ENCODE data around the gene KRTAP5-10. TPM values are rescaled to one million over a fixed set of nuclear protein-coding genes. Genes with fewer than 3 reads are reported as not detected.
"Not testable (repeated sequence)": the region's sequence is repeated elsewhere in the genome, so short reads cannot be mapped to it uniquely, and the experiment has no call there.

Gene KRTAP5-10
- total and polyA plus RNA-seq, 12 donors = 0.06 to 0.48 (median 0.27) TPM; not detected in 9

DNA sequence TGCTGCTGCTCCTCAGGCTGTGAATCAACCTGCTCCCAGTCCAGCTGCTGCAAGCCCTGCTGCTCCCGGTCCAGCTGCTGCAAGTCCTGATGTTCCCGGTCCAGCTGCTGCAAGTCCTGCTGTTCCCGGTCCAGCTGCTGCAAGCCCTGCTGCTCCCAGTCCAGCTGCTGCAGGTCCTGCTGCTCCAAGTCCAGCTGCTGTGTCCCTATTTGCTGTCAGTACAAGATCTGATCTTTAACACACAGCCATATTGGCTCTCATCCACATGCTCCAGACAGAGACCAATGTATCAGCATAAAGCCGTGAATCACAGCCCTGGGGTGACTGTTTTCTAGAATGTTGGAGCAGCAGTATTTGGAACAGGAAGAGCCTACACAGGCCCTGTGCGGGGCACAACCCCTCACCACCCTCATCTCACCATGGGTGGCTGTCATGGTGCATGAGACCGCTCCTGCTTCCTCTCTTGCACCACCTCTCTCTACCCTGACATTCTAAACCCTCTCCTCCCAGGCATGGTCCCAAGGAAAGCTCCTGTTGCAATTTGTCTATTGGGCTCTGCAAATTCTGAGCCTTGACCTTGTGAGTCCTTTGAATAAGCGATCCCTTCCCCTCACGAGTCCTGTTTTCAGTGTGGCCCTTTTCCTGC lies 3.5 kb downstream of the KRTAP5-10 start:
- no peak overlapping the region for H3K27ac ChIP-seq
- peaks cover 3% of the 10 kb centered on the region for H3K27me3 ChIP-seq
- TF ChIP-seq, protein P1, sequence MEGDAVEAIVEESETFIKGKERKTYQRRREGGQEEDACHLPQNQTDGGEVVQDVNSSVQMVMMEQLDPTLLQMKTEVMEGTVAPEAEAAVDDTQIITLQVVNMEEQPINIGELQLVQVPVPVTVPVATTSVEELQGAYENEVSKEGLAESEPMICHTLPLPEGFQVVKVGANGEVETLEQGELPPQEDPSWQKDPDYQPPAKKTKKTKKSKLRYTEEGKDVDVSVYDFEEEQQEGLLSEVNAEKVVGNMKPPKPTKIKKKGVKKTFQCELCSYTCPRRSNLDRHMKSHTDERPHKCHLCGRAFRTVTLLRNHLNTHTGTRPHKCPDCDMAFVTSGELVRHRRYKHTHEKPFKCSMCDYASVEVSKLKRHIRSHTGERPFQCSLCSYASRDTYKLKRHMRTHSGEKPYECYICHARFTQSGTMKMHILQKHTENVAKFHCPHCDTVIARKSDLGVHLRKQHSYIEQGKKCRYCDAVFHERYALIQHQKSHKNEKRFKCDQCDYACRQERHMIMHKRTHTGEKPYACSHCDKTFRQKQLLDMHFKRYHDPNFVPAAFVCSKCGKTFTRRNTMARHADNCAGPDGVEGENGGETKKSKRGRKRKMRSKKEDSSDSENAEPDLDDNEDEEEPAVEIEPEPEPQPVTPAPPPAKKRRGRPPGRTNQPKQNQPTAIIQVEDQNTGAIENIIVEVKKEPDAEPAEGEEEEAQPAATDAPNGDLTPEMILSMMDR (IDR thresholded peaks at IDR 0.05) = no peak
- TF ChIP-seq POLR2A (IDR thresholded peaks at IDR 0.05) = no peak
- H3K4me3 ChIP-seq = no peak overlapping the region
- H3K36me3 ChIP-seq (replicated peaks in 1 of 2) = no peaks in the 10 kb centered on the region
- DNase-seq = peak in 6 of 7 donors; percentile 25 to 63 (median 40)
- 32 to 61% (median 53%) methylated on average over 7 to 8 of the region's 8 CpGs for WGBS, 4 donors
- no peaks in the 10 kb centered on the region for H3K9me3 ChIP-seq (replicated peaks in 1 of 3)
- H3K4me1 ChIP-seq (replicated peaks in 1 of 2) = no peaks in the 10 kb centered on the region
- intact Hi-C loops (cut with DNase I) = no loop called here

DNA sequence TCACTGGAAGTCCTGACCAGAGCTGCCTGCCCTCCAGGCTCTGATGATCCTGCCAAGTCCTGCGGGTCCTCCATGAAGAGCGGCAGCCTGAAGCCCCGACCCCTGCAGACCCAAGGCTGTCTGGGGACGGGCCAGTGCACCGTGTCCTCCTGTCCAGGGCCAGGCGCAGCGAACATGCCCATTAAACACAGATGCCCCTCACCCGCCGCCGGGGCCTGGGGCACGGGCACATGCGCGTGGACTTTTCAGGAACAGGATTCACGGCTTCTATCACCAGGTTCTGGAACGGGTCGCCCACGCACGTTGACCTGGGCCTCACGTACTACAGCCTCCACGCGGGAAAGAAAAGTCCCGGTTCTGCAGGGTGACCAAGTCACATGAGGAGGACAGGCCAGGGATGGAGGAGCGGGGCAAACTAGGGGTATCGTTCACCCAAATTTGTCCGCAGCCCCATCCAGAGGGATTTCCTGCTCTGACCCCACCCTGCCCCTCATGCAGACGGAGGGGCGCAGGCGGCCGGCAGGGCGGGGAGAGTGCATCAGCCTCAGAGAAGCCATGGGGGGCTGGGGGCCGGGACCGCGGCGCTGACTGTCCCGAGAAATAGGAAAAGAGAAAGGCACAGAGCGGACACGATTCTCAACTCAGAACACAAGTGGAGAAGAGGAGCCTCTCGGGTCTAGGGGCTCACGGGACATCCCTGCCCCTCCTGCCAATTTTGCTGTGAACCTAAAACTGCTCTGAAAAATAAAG lies 5.9 kb downstream of the KRTAP5-10 start:
- intact Hi-C loops (cut with DNase I) = not testable (repeated sequence)

DNA sequence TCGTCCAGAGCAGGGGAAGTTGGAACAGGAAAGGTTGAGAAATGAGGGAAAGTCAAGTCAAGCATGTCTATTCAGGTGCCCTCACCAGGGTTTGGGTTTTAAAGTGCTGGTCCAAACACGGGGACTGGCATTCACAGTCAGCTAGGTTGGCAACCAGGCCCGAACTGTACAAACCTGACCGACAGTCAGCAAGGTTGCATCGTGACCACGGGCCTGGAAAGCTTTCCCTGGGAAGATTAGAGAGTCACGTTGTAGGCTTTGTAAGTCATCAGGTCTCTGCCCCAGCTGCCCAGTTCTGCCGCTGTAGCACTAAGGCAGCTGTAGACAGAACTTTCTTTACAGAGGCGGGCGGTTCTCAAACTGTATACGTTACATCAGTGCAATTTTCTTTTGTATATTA lies 7.4 kb downstream of the KRTAP5-10 start:
- TF ChIP-seq, protein P1 (IDR thresholded peaks at IDR 0.05) = no peak
- no peak for TF ChIP-seq POLR2A (IDR thresholded peaks at IDR 0.05)
- Histone ChIP-seq H3K9me3 (replicated peaks in 1 of 3) (no peaks in the 10 kb centered on the region), H3K4me1 (replicated peaks in 1 of 2) (no peaks in the 10 kb centered on the region), H3K27me3 (no peaks in the 10 kb centered on the region), H3K27ac (no peak overlapping the region), H3K4me3 (no peak overlapping the region), H3K36me3 (replicated peaks in 1 of 2) (no peaks in the 10 kb centered on the region)
- WGBS, 4 donors = 72 to 89% (median 88%) methylated on average over 11 of the region's 11 CpGs
- intact Hi-C loops (cut with DNase I) = no loop called here
- no peak for DNase-seq

More for the DNA sequence above, 5.9 kb downstream of the KRTAP5-10 start:
- DNase-seq; H3K27me3 ChIP-seq; H3K4me3 ChIP-seq; H3K9me3 ChIP-seq (replicated peaks in 1 of 3); H3K36me3 ChIP-seq (replicated peaks in 1 of 2); H3K27ac ChIP-seq; H3K4me1 ChIP-seq (replicated peaks in 1 of 2): not testable (repeated sequence)
- 77 to 86% (median 82%) methylated on average over 12 to 37 of the region's 39 CpGs for WGBS, 4 donors

DNA sequence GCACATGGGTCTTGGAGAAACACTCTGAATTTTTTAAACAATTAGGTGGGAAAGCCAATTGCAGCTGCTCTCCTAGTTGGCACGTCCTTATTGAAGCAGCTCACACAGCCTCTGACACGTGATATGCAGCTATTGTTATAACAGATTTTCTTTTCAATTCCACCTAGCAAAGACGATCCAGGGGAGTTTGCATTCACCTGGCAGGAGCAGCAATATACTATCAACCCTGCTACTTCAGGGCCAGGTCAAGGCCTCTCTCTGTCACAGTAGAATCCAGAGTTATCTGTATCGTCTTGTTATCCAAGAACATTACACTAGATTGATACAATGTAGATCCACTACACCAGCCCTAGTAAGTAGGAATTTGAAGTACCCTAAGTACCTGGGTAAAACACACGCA lies 9.1 kb downstream of the KRTAP5-10 start:
- WGBS, 4 donors = 65 to 75% (median 72%) methylated on average over 5 of the region's 5 CpGs
- no peak for DNase-seq

More for the DNA sequence above, 9.1 kb downstream of the KRTAP5-10 start:
- intact Hi-C loops (cut with DNase I) = no loop called here
- Histone ChIP-seq H3K4me1 (replicated peaks in 1 of 2) (no peaks in the 10 kb centered on the region), H3K4me3 (no peak overlapping the region), H3K36me3 (replicated peaks in 1 of 2) (no peaks in the 10 kb centered on the region), H3K27ac (no peak overlapping the region), H3K27me3 (no peaks in the 10 kb centered on the region), H3K9me3 (replicated peaks in 1 of 3) (no peaks in the 10 kb centered on the region)
- TF ChIP-seq, protein P1 (IDR thresholded peaks at IDR 0.05) = no peak
- no peak for TF ChIP-seq POLR2A (IDR thresholded peaks at IDR 0.05)
